HepG2 (cell line): ENCODE results near the gene RUSF1. TPM values are rescaled to one million over a fixed set of nuclear protein-coding genes. Genes with fewer than 3 reads are reported as not detected.

Experiments
- EED ChIP-seq: sonication (generic); formaldehyde crosslinking; IDR thresholded peaks from 2 replicates; pipeline ENCODE4 v1.5.0; 2020; ENCODE audit warnings: mild to moderate bottlenecking, missing genetic modification reagents
- FIP1L1 ChIP-seq: fragments of 200-400 bp; formaldehyde crosslinking; IDR thresholded peaks from 2 replicates; pipeline ENCODE4 v1.6.1; 2018; ENCODE audit warnings: low read depth, mild to moderate bottlenecking, low read length, moderate library complexity, borderline replicate concordance; ENCODE audit not compliant: insufficient read depth
- HOXA7 ChIP-seq: sonication (generic); formaldehyde crosslinking; IDR thresholded peaks from 2 replicates; pipeline ENCODE4 v1.8.1; 2022; ENCODE audit warnings: mild to moderate bottlenecking, missing genetic modification reagents, moderate library complexity
- KLF12 ChIP-seq: sonication (generic); formaldehyde crosslinking; IDR thresholded peaks from 2 replicates; pipeline ENCODE4 v1.4.0; 2020; ENCODE audit warnings: missing genetic modification reagents, borderline replicate concordance
- MAF1 ChIP-seq: sonication (generic); formaldehyde crosslinking; IDR thresholded peaks from 2 replicates; pipeline ENCODE4 v1.5.0; 2020; ENCODE audit warnings: missing genetic modification reagents, borderline replicate concordance
- MIXL1 ChIP-seq: IDR thresholded peaks from 2 replicates; pipeline ENCODE4 v1.6.1; 2016
- NONO ChIP-seq, 2 experiments: fragments of 450-650 bp in 1 of 2; sonication (generic) in 1 of 2; formaldehyde crosslinking in 1 of 2; IDR thresholded peaks in 1 of 2; conservative IDR thresholded peaks in 1 of 2; 2 replicates each; pipeline versions ENCODE4 v1.6.1 to v1.8.0; 2017 to 2022; ENCODE audit warnings: mild to moderate bottlenecking in 1 of 2, missing genetic modification reagents in 1 of 2, moderate library complexity in 1 of 2
- PHF5A ChIP-seq: IDR thresholded peaks from one replicate; pipeline ENCODE4 v1.6.1; 2018; ENCODE audit warnings: low read depth, missing genetic modification reagents; ENCODE audit not compliant: unreplicated experiment
- RARG ChIP-seq: sonication (generic); formaldehyde crosslinking; IDR thresholded peaks from 2 replicates; pipeline ENCODE4 v1.4.0; 2020; ENCODE audit warnings: low read depth, mild to moderate bottlenecking, missing genetic modification reagents
- SRSF4 ChIP-seq: fragments of 200-400 bp; formaldehyde crosslinking; IDR thresholded peaks from one replicate; pipeline ENCODE4 v1.6.1; 2018; ENCODE audit warnings: mild to moderate bottlenecking, low read depth, low read length, moderate library complexity; ENCODE audit not compliant: poor library complexity, severe bottlenecking
- TGIF2 ChIP-seq: IDR thresholded peaks from 2 replicates; pipeline ENCODE4 v1.6.1; 2016; ENCODE audit warnings: control low read depth, missing compliant biosample characterization
- YY1 ChIP-seq: IDR thresholded peaks from 2 replicates; pipeline ENCODE4 v1.6.1; 2011; ENCODE audit warnings: low read length, low read depth, moderate library complexity, mild to moderate bottlenecking; ENCODE audit not compliant: insufficient read depth, insufficient replicate concordance
- ZFAT ChIP-seq: sonication (generic); formaldehyde crosslinking; conservative IDR thresholded peaks from 2 replicates; pipeline ENCODE4 v1.8.1; 2023; ENCODE audit warnings: missing genetic modification reagents, inconsistent platforms
- ZFP36L2 ChIP-seq: sonication (generic); formaldehyde crosslinking; IDR thresholded peaks from 2 replicates; pipeline ENCODE4 v1.4.0; 2020; ENCODE audit warnings: missing genetic modification reagents
- ZFP62 ChIP-seq: sonication (generic); formaldehyde crosslinking; IDR thresholded peaks from 2 replicates; pipeline ENCODE4 v1.4.0; 2020; ENCODE audit warnings: missing genetic modification reagents
- ZNF138 ChIP-seq: sonication (generic); formaldehyde crosslinking; IDR thresholded peaks from 2 replicates; pipeline ENCODE4 v1.5.0; 2020; ENCODE audit warnings: mild to moderate bottlenecking, low read depth, missing genetic modification reagents
- ZNF20 ChIP-seq: sonication (generic); formaldehyde crosslinking; IDR thresholded peaks from 2 replicates; pipeline ENCODE4 v1.4.0; 2020; ENCODE audit warnings: mild to moderate bottlenecking, moderate library complexity, missing genetic modification reagents
- ZNF33A ChIP-seq: sonication (generic); formaldehyde crosslinking; IDR thresholded peaks from 2 replicates; pipeline ENCODE4 v1.5.1; 2020; ENCODE audit warnings: missing genetic modification reagents, mild to moderate bottlenecking, moderate library complexity, borderline replicate concordance
- ZNF350 ChIP-seq: sonication (generic); formaldehyde crosslinking; IDR thresholded peaks from 2 replicates; pipeline ENCODE4 v1.4.0; 2020; ENCODE audit warnings: mild to moderate bottlenecking, low read depth, missing genetic modification reagents, borderline replicate concordance
- ZNF546 ChIP-seq: sonication (generic); formaldehyde crosslinking; conservative IDR thresholded peaks from 2 replicates; pipeline ENCODE4 v1.8.1; 2023; ENCODE audit warnings: mild to moderate bottlenecking, missing genetic modification reagents
- ZNF629 ChIP-seq: sonication (generic); formaldehyde crosslinking; conservative IDR thresholded peaks from 2 replicates; pipeline ENCODE4 v1.5.0; 2020; ENCODE audit warnings: missing genetic modification reagents
- ZNF670 ChIP-seq: sonication (generic); formaldehyde crosslinking; IDR thresholded peaks from 2 replicates; pipeline ENCODE4 v1.8.0; 2022; ENCODE audit warnings: mild to moderate bottlenecking, missing genetic modification reagents, borderline replicate concordance
- polyA plus RNA-seq, 8 experiments: library from polyadenylated mRNA; depleted of rRNA in 3 of 8; stranded (reverse) in 7 of 8; unstranded in 1 of 8; fragments of >200 nt; fragmentation: Illumina TruSeq in 4 of 8; extraction: Trizol in 4 of 8; gene quantifications; 2 replicates each; pipeline versions ENCODE4 v1.2.1 to v1.2.3, GENCODE V29; 2011 to 2016; ENCODE audit warnings: low read depth in 4 of 8, missing spikeins in 1 of 8, mixed read lengths in 1 of 8; ENCODE audit not compliant: insufficient read depth in 1 of 8
- total RNA-seq, 5 experiments: library from RNA; depleted of rRNA; stranded (reverse); fragments of >200 nt; fragmentation: Illumina TruSeq; extraction: Trizol; gene quantifications; 2 replicates each; pipeline ENCODE4 v1.2.3, GENCODE V29; 2016; ENCODE audit warnings: low read depth in 1 of 5
- TF ChIP-seq, protein P1 (sequence below): IDR thresholded peaks from 2 replicates; pipeline ENCODE4 v1.6.1; 2016
- TF ChIP-seq, protein P2 (sequence below): fragments of 450-650 bp; IDR thresholded peaks from 2 replicates; pipeline ENCODE4 v1.6.1; 2016
- TF ChIP-seq, protein P3 (sequence below): sonication (generic); formaldehyde crosslinking; IDR thresholded peaks from 2 replicates; pipeline ENCODE4 v1.8.1; 2023; ENCODE audit warnings: mild to moderate bottlenecking, moderate library complexity, missing genetic modification reagents

Gene RUSF1
- total and polyA plus RNA-seq, 2 of the 13 experiments (the other 11 are each of a cell fraction or from before 2014, with no cell fraction given): 40.8 to 50.2 TPM

DNA sequence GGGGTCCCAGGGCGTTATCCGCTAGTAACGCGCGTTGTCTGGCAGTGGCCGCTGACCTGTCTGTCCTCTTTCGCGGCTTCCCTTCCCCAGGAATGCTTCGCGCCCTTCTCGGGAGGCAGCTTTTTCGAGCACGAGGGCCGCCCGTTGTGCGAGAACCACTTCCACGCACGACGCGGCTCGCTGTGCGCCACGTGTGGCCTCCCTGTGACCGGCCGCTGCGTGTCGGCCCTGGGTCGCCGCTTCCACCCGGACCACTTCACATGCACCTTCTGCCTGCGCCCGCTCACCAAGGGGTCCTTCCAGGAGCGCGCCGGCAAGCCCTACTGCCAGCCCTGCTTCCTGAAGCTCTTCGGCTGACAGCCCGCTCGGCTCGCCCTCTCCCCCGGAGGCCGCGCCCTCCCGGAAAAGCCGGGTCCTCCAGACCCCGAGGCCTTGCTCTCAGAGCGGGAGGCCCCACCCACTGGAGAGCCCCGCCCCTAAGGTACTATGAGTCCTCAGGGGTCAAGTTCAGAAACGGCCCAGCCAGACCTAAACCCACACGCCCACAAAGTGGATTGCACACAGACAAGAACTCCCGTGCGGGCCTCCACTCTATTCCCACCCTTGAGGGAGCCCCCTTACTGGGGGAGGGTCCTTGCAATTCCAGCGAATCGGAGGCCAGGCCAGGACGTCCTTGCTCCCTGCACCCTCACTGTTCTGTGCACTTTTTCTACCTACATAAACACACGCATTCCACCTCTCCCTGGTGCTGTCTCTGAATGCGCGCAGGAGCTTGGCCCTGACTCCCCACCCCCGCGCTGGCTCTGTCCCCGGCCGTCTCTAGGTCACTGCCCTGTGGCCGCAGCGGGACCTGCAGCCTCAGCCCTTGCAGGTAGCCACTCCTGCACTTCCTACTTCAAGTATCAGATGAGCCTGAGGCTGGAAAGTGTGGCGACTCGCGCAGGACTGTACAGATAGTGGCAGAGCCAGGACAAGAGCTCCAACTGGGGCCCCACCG lies 30.7 kb downstream of the RUSF1 start (continued):
- TF ChIP-seq ZFP36L2 (CRISPR knock-in tag) (peak; percentile 63; the same call in 1 of the 2 replicates), ZNF138 (CRISPR knock-in tag) (0 out of 2 replicates have a peak, but pooled peaks have one; percentile 34), SRSF4 (no peak), NONO (IDR thresholded peaks at IDR 0.05) (no peak), NONO (CRISPR knock-in tag; conservative IDR thresholded peaks at IDR 0.05) (no peak; the same call in none of the 2 replicates), ZNF33A (CRISPR knock-in tag) (no peak), ZNF670 (no peak), ZNF546 (peak; percentile 48), HOXA7 (CRISPR knock-in tag) (no peak), ZFAT (no peak), RARG (CRISPR knock-in tag) (0 out of 2 replicates have a peak, but pooled peaks have one; percentile 56), ZNF20 (CRISPR knock-in tag) (no peak), PHF5A (peak; percentile 50), MIXL1 (no peak), KLF12 (CRISPR knock-in tag) (peak; percentile 61; the same call in 1 of the 2 replicates), YY1 (peak; percentile 5), MAF1 (no peak), ZFP62 (CRISPR knock-in tag) (no peak), EED (CRISPR knock-in tag) (no peak), FIP1L1 (no peak), TGIF2 (CRISPR knock-in tag) (peak; percentile 45; the same call in 1 of the 2 replicates), ZNF350 (CRISPR knock-in tag) (peak; percentile 69; the same call in 1 of the 2 replicates), ZNF629 (CRISPR knock-in tag) (peak; percentile 19; the same call in 1 of the 2 replicates)
- TF ChIP-seq, protein P1, sequence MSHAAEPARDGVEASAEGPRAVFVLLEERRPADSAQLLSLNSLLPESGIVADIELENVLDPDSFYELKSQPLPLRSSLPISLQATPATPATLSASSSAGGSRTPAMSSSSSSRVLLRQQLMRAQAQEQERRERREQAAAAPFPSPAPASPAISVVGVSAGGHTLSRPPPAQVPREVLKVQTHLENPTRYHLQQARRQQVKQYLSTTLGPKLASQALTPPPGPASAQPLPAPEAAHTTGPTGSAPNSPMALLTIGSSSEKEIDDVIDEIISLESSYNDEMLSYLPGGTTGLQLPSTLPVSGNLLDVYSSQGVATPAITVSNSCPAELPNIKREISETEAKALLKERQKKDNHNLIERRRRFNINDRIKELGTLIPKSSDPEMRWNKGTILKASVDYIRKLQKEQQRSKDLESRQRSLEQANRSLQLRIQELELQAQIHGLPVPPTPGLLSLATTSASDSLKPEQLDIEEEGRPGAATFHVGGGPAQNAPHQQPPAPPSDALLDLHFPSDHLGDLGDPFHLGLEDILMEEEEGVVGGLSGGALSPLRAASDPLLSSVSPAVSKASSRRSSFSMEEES: no peak; the same call in 1 of the 2 replicates
- TF ChIP-seq, protein P2, sequence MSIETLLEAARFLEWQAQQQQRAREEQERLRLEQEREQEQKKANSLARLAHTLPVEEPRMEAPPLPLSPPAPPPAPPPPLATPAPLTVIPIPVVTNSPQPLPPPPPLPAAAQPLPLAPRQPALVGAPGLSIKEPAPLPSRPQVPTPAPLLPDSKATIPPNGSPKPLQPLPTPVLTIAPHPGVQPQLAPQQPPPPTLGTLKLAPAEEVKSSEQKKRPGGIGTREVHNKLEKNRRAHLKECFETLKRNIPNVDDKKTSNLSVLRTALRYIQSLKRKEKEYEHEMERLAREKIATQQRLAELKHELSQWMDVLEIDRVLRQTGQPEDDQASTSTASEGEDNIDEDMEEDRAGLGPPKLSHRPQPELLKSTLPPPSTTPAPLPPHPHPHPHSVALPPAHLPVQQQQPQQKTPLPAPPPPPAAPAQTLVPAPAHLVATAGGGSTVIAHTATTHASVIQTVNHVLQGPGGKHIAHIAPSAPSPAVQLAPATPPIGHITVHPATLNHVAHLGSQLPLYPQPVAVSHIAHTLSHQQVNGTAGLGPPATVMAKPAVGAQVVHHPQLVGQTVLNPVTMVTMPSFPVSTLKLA: peak; percentile 9; the same call in 1 of the 2 replicates
- TF ChIP-seq, protein P3, sequence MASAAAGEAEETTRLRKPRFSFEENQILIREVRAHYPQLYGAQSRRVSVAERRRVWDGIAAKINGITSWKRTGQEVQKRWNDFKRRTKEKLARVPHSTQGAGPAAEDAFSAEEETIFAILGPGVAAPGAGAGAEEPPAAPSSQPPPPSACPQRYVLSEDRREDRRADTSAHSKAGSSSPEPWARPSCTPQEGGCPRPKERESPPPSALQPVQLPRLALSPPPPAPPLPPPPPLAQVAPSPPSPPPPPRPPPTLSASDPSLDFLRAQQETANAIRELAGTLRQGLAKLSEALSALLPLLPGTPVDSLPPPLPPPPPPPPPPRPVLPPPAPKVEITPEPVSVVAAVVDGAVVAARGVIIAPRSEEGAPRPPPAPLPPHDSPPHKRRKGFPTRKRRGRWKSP (CRISPR knock-in tag): peak; percentile 55
